Astrocyte (in vitro differentiated cells and primary cell): ENCODE results near the gene ADARB2. TPM values are rescaled to one million over a fixed set of nuclear protein-coding genes. Genes with fewer than 3 reads are reported as not detected.

Source experiments
- DNase-seq: peaks from one replicate; pipeline ENCODE4 v3.0.0-alpha.2; 2010; ENCODE audit warnings: low read depth
- FAIRE-seq: peaks from 2 replicates; lab custom pipeline; 2011; peaks lifted over from hg19 to GRCh38; lab: Jason Lieb, UNC
- H2AFZ ChIP-seq: 2 replicates; pipeline ENCODE4 v1.6.0; 2012; ENCODE audit warnings: low read depth, low read length, inconsistent platforms
- H3K27ac ChIP-seq: 2 replicates; pipeline ENCODE4 v1.5.1; 2011; ENCODE audit warnings: low read depth, low read length, inconsistent platforms
- H3K27me3 ChIP-seq: 2 replicates; pipeline ENCODE4 v1.6.0; 2011; ENCODE audit warnings: low read length, inconsistent platforms; ENCODE audit not compliant: insufficient read depth
- H3K36me3 ChIP-seq: 2 replicates; pipeline ENCODE4 v1.5.1; 2011; ENCODE audit warnings: low read length, inconsistent platforms; ENCODE audit not compliant: insufficient read depth
- H3K4me1 ChIP-seq: 2 replicates; pipeline ENCODE4 v1.5.1; 2011; ENCODE audit warnings: low read length, inconsistent platforms; ENCODE audit not compliant: insufficient read depth
- H3K4me2 ChIP-seq: 2 replicates; pipeline ENCODE4 v1.6.0; 2012; ENCODE audit warnings: low read length, inconsistent platforms
- H3K4me3 ChIP-seq: 2 replicates; pipeline ENCODE4 v1.5.1; 2011; ENCODE audit warnings: low read depth, mild to moderate bottlenecking, low read length, inconsistent platforms; ENCODE audit not compliant: insufficient read depth
- H3K79me2 ChIP-seq: 2 replicates; pipeline ENCODE4 v1.6.0; 2012; ENCODE audit warnings: mild to moderate bottlenecking, low read length, inconsistent platforms; ENCODE audit not compliant: insufficient read depth
- H3K9ac ChIP-seq: 2 replicates; pipeline ENCODE4 v1.6.0; 2012; ENCODE audit warnings: mild to moderate bottlenecking, low read length, inconsistent platforms
- H3K9me3 ChIP-seq: 2 replicates; pipeline ENCODE4 v1.5.1; 2012; ENCODE audit warnings: low read depth, mild to moderate bottlenecking, low read length, inconsistent platforms; ENCODE audit not compliant: insufficient read depth
- H4K20me1 ChIP-seq: 2 replicates; pipeline ENCODE4 v1.6.0; 2012; ENCODE audit warnings: low read length, inconsistent platforms; ENCODE audit not compliant: insufficient read depth
- H3K27ac Mint-ChIP-seq: one replicate; pipeline ENCODE4 v1.8.0; 2021; ENCODE audit warnings: mild to moderate bottlenecking, mixed read lengths; ENCODE audit not compliant: unreplicated experiment
- H3K27me3 Mint-ChIP-seq: one replicate; pipeline ENCODE4 v1.8.0; 2021; ENCODE audit warnings: low read depth, mixed read lengths; ENCODE audit not compliant: unreplicated experiment
- H3K36me3 Mint-ChIP-seq: one replicate; pipeline ENCODE4 v1.8.0; 2021; ENCODE audit warnings: low read depth, mixed read lengths; ENCODE audit not compliant: unreplicated experiment
- H3K4me1 Mint-ChIP-seq: one replicate; pipeline ENCODE4 v1.8.0; 2021; ENCODE audit warnings: low read depth, mixed read lengths; ENCODE audit not compliant: unreplicated experiment
- H3K4me3 Mint-ChIP-seq: one replicate; pipeline ENCODE4 v1.8.0; 2021; ENCODE audit warnings: mild to moderate bottlenecking, moderate library complexity, mixed read lengths; ENCODE audit not compliant: unreplicated experiment
- H3K9me3 Mint-ChIP-seq: one replicate; pipeline ENCODE4 v1.8.0; 2021; ENCODE audit warnings: mild to moderate bottlenecking, mixed read lengths; ENCODE audit not compliant: unreplicated experiment
- CTCF ChIP-seq: IDR thresholded peaks from 2 replicates; pipeline ENCODE4 v1.5.1; 2011; ENCODE audit warnings: low read depth, mild to moderate bottlenecking, inconsistent platforms, low read length, moderate library complexity; ENCODE audit not compliant: insufficient read depth
- EZH2 ChIP-seq: IDR thresholded peaks from 2 replicates; pipeline ENCODE4 v1.6.1; 2012; ENCODE audit warnings: mild to moderate bottlenecking, low read length, inconsistent platforms; ENCODE audit not compliant: insufficient read depth
- total RNA-seq: library from RNA; stranded (reverse); gene quantifications from 2 replicates; pipeline ENCODE4 v1.2.1, GENCODE V29; 2021

The ADARB2 gene
- total RNA-seq, 1 donor from 2014 or later: 0.18 TPM

DNA sequence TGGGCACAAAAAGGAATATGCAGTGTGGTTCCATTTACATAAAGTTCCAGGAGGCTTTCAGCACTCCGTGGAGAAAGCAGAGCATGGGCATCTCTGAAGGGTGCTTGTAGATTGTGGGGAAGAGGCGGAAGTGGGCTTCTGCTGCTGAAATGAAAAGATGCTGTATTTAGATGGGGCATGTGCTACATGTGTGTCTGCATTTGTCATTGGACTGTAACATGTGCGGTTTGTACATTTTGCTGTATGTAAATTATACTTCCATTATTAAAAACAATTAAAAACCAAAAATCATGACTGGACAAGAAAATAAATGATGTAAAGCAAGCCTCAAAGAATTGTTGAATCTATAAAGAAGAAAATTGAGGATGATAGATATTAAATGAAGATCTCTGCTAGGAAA, 347.1 kb downstream of the ADARB2 start:
- no peak for FAIRE-seq
- no peaks in the 10 kb centered on the region for H3K4me1 Mint-ChIP-seq

DNA sequence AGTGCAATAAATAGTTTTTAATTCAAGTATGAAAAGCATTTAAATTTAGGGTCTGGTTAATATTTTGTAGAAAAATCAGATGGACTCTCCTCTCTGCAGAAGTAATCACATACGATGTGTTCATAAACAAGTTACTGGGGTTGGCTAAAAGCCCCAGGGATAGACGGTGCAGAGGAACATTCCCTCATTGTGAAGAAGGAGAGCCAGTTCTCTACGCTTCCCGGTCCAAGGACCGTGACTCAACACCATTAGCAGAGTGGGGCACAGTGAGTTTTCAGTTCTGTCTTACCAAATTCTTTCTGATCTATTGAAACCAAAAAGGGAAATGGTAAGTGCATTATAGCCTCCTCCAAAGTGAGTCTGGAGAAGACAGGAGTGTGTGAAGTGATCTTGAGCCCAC, 353.3 kb downstream of the ADARB2 start:
- H4K20me1 ChIP-seq: no peaks in the 10 kb centered on the region
- no peak for TF ChIP-seq CTCF
- no peak for TF ChIP-seq EZH2
- H3K4me1 Mint-ChIP-seq: no peaks in the 10 kb centered on the region
- peaks cover 3% of the 10 kb centered on the region for H3K27me3 ChIP-seq
- no peak overlapping the region for H3K27ac ChIP-seq
- H3K79me2 ChIP-seq: no peaks in the 10 kb centered on the region
- no peak overlapping the region for H3K4me2 ChIP-seq
- no peak for FAIRE-seq
- H3K9me3 Mint-ChIP-seq: no peaks in the 10 kb centered on the region
- no peak for DNase-seq
- no peak overlapping the region for H3K9ac ChIP-seq
- H2AFZ ChIP-seq: no peak overlapping the region
- H3K27me3 Mint-ChIP-seq: peaks cover 25% of the 10 kb centered on the region
- H3K36me3 Mint-ChIP-seq: no peaks in the 10 kb centered on the region
- H3K36me3 ChIP-seq: no peaks in the 10 kb centered on the region
- no peaks in the 10 kb centered on the region for H3K4me1 ChIP-seq
- no peaks in the 10 kb centered on the region for H3K9me3 ChIP-seq
- H3K4me3 ChIP-seq: no peak overlapping the region
- H3K4me3 Mint-ChIP-seq: no peak overlapping the region
- no peak overlapping the region for H3K27ac Mint-ChIP-seq

More for the DNA sequence above, 347.1 kb downstream of the ADARB2 start:
- Histone ChIP-seq H3K9me3 (no peaks in the 10 kb centered on the region), H2AFZ (no peak overlapping the region), H3K36me3 (no peaks in the 10 kb centered on the region), H3K27ac (no peak overlapping the region), H4K20me1 (no peaks in the 10 kb centered on the region), H3K4me1 (no peaks in the 10 kb centered on the region), H3K4me2 (no peak overlapping the region), H3K27me3 (no peaks in the 10 kb centered on the region), H3K79me2 (no peaks in the 10 kb centered on the region), H3K4me3 (no peak overlapping the region), H3K9ac (no peak overlapping the region)
- Mint-ChIP-seq H3K27ac (no peak overlapping the region), H3K4me3 (no peak overlapping the region), H3K36me3 (no peaks in the 10 kb centered on the region), H3K9me3 (no peaks in the 10 kb centered on the region), H3K27me3 (peaks cover 21% of the 10 kb centered on the region)
- TF ChIP-seq CTCF: no peak
- no peak for TF ChIP-seq EZH2
- no peak for DNase-seq

- Mint-ChIP-seq H3K9me3 (no peaks in the 10 kb centered on the region), H3K27ac (no peak overlapping the region)
- DNase-seq: no peak
These were observed 354.6 kb downstream of the ADARB2 start for GRCh38 chr10:1382711-1383110.

More at GRCh38 chr10:1382711-1383110, 354.6 kb downstream of the ADARB2 start:
- FAIRE-seq: no peak
- Histone ChIP-seq H3K36me3 (no peaks in the 10 kb centered on the region), H2AFZ (no peak overlapping the region), H4K20me1 (no peaks in the 10 kb centered on the region), H3K4me2 (no peak overlapping the region), H3K79me2 (no peaks in the 10 kb centered on the region), H3K4me3 (no peak overlapping the region), H3K9ac (no peak overlapping the region), H3K4me1 (no peaks in the 10 kb centered on the region), H3K9me3 (no peaks in the 10 kb centered on the region), H3K27me3 (peaks cover 3% of the 10 kb centered on the region), H3K27ac (no peak overlapping the region)
- Mint-ChIP-seq H3K27me3 (peaks cover 38% of the 10 kb centered on the region), H3K36me3 (no peaks in the 10 kb centered on the region), H3K4me3 (no peak overlapping the region), H3K4me1 (no peaks in the 10 kb centered on the region)
- TF ChIP-seq EZH2 (no peak), CTCF (no peak)
